ENCODE results near the gene EGLN2. TPM values are rescaled to one million over a fixed set of nuclear protein-coding genes. Genes with fewer than 3 reads are reported as not detected.
"Not testable (repeated sequence)": the region's sequence is repeated elsewhere in the genome, so short reads cannot be mapped to it uniquely, and the experiment has no call there.

EGLN2 gene
- 59.5 TPM for polyA plus RNA-seq (ENCODE audit: insufficient read length)
- long read RNA-seq, donor 1, transcript EGLN2-207 (5 exons, 2,821 nt) = minor isoform, 13 of 35 reads
- long read RNA-seq, donor 1, transcript EGLN2-201 (6 exons, 2,102 nt) = major isoform, 14 of 35 reads
- long read RNA-seq, donor 1, partial matches to known transcripts = 5 of 35 reads
- long read RNA-seq, donor 1, other reads (novel, unspliced or antisense) = 0 of 35 reads
- long read RNA-seq, donor 2, transcript EGLN2-201 (6 exons, 2,102 nt) = major isoform, 15 of 31 reads
- long read RNA-seq, donor 2, transcript EGLN2-207 (5 exons, 2,821 nt) = minor isoform, 5 of 31 reads
- long read RNA-seq, donor 2, partial matches to known transcripts = 5 of 31 reads
- long read RNA-seq, donor 2, other reads (novel, unspliced or antisense) = 0 of 31 reads
- long read RNA-seq, donor 3, transcript EGLN2-207 (5 exons, 2,821 nt) = major isoform, 13 of 26 reads
- long read RNA-seq, donor 3, transcript EGLN2-201 (6 exons, 2,102 nt) = minor isoform, 10 of 26 reads
- long read RNA-seq, donor 3, partial matches to known transcripts = 0 of 26 reads
- long read RNA-seq, donor 3, other reads (novel, unspliced or antisense) = 0 of 26 reads
- long read RNA-seq, donor 4 = 0 reads
- long read RNA-seq, donor 5, transcript EGLN2-207 (5 exons, 2,821 nt) = minor isoform, 11 of 125 reads
- long read RNA-seq, donor 5, transcript EGLN2-201 (6 exons, 2,102 nt) = major isoform, 31 of 125 reads
- long read RNA-seq, donor 5, transcript EGLN2-204 (4 exons, 3,034 nt) = minor isoform, 5 of 125 reads
- long read RNA-seq, donor 5, partial matches to known transcripts = 75 of 125 reads
- long read RNA-seq, donor 5, other reads (novel, unspliced or antisense) = 0 of 125 reads
- long read RNA-seq, donor 6, transcript EGLN2-207 (5 exons, 2,821 nt) = major isoform, 13 of 27 reads
- long read RNA-seq, donor 6, transcript EGLN2-201 (6 exons, 2,102 nt) = minor isoform, 12 of 27 reads
- long read RNA-seq, donor 6, partial matches to known transcripts = 0 of 27 reads
- long read RNA-seq, donor 6, other reads (novel, unspliced or antisense) = 0 of 27 reads
- long read RNA-seq, donor 7, transcript EGLN2-207 (5 exons, 2,821 nt) = minor isoform, 14 of 60 reads
- long read RNA-seq, donor 7, transcript EGLN2-201 (6 exons, 2,102 nt) = major isoform, 29 of 60 reads
- long read RNA-seq, donor 7, partial matches to known transcripts = 12 of 60 reads
- long read RNA-seq, donor 7, other reads (novel, unspliced or antisense) = 0 of 60 reads
- long read RNA-seq, donor 8, transcript EGLN2-201 (6 exons, 2,102 nt) = major isoform, 7 of 15 reads
- long read RNA-seq, donor 8, partial matches to known transcripts = 0 of 15 reads
- long read RNA-seq, donor 8, other reads (novel, unspliced or antisense) = 0 of 15 reads

GRCh38 chr19:40798683-40799557 is at the start of gene EGLN2:
EGLN2 (plus strand) TSS chr19:40799191; CDS start chr19:40800573, 1,382 bp downstream.
- peak; percentile 100 for DNase-seq

GRCh38 chr19:40750058-40750873 is 48.7 kb upstream of the EGLN2 start, which contains the start of gene ACTMAP:
ACTMAP (minus strand) TSS chr19:40750477; CDS start chr19:40749803, 674 bp downstream.
- DNase-seq = peak; percentile 100

DNA sequence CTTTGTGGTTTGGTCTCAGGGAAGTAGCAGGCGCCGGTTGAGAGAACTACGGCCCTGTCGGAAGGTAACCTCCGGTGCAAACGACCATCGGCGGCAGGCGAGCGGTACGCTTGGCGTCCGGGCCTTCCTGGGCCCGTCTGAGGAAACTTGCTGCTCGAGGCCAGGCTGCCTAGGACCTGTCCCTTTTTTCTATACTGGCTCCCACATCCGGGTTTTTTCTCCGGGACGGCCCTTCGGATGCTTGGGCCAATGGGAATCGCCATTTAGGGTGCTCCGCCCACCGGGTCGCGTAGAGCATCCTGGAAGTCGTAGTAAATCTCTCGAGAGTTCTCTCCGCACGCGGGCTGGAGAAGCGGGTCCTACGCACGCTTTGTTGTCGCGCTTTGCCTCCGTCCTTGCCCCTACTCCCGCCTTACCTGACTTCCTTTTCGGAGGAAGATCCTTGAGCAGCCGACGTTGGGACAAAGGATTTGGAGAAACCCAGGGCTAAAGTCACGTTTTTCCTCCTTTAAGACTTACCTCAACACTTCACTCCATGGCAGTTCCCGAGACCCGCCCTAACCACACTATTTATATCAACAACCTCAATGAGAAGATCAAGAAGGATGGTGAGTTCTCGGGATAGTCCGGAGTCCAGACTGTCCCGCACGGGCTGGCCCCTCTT is 48.0 kb upstream of the EGLN2 start, which contains the start of gene SNRPA:
SNRPA (plus strand) TSS at position 330 of the 664 bp plus-strand sequence; CDS start at position 536, 206 bp downstream.
- DNase-seq = peak; percentile 98

DNA sequence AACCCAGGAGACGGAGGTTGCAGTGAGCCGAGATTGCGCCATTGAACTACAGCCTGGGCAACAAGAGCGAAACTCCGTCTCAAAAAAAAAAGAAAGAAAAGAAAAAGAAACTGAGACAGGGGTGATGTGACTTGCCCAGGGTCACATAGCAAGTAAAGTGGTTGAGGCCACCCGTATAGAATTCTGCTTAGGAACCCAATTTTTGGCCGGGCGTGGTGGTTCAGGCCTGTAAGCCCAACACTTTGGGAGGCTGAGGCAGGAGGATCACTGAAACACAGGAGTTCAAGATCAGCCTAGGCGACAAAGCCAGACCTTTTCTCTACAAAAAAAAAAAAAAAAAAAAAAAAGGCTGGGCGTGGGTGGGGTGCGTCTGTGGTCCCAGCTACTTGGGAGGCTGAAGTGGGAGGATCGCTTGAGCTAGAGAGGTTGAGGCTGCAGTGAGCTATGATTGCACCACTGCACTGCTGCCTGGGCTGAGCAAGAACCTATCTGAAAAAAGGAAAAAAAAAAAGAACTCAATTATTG is 46.7 kb upstream of the EGLN2 start:
- DNase-seq = no peak

GRCh38 chr19:40754611-40755247 is 44.3 kb upstream of the EGLN2 start:
- no peak for DNase-seq

DNA sequence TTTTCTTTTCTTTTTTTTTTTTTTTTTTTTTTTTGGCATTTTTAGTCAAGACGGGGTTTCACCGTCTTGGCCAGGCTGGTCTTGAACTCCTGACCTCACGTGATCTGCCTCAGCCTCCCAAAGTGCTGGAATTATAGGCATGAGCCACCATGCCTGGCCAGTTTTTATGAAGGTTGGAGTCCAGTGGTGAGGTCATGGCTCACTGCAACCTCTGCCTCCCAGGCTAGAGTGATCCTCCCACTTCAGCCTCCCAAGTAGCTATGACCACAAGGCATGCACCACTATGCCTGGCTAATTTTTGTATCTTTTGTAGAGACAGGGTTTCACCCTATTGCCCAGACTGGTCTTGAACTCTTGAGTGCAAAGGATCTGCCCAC is 43.8 kb upstream of the EGLN2 start:
- DNase-seq = no peak

GRCh38 chr19:40755791-40756190 is 43.2 kb upstream of the EGLN2 start:
- DNase-seq = no peak

- DNase-seq = no peak
Observed at GRCh38 chr19:40756502-40757110, 42.4 kb upstream of the EGLN2 start.

DNA sequence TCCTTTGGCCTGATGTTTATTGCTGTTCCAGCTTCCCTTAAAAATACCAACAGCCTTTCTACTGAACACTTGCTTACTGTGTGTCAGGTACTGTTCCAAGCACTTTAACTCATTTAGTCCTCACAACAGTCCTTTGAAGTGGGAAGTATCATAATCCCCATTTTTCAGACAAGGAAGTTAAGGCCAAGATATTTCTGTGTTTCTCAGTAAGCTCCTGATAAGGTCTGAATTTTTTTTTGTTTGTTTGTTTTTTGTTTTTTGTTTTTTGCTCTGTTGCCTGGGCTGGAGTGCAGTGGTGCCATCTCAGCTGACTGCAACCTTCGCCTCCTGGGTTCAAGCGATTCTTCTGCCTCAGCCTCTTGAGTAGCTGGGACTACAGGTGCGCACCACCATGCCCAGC is 40.5 kb upstream of the EGLN2 start:
- DNase-seq = no peak

- DNase-seq = no peak
Observed at GRCh38 chr19:40759352-40759751, 39.6 kb upstream of the EGLN2 start.

DNA sequence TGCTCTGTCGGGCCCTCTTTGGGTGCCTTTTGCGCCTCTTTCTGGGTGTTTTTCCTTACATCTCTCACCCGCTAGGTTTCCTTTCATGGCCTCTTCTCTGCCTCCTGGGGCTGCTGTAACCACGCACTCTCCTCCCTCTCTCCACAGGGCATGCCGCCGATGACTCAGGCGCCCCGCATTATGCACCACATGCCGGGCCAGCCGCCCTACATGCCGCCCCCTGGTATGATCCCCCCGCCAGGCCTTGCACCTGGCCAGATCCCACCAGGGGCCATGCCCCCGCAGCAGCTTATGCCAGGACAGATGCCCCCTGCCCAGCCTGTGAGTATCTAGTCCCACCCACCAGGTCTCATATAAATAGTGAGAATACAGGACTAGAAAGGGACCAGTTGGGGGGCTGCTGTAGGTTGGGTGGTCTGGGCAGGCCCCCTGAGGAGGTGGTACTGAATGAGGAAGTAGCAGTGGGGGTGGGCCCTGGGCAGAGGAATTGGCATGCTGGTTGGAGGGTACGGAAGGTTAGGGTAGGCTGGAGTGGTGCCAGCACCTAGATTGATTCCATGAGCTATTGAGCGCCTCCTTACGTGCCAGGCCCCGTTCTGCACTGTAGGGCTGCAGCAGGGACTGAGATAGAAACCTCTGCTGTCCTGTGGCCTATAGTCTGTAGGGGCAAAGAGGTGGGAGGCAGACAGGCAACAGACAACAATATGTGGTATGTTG is 36.1 kb upstream of the EGLN2 start:
- DNase-seq = no peak

DNA sequence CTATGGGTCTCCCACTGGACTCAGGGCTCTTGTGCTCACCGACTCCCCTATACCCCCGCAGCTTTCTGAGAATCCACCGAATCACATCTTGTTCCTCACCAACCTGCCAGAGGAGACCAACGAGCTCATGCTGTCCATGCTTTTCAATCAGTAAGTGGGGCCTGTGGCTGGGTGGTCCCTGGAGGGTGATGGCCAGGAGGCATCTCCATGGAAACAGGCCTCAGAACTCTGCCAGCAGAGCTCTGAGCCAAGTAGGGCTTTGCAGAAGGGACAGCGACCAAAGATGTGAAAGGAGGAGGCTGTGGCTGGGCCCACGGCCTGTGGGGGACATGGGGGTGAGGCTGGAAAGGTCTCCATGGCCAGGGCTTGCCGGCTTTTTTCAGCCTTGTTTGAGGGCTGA is 35.5 kb upstream of the EGLN2 start:
- DNase-seq = no peak

GRCh38 chr19:40763963-40764362 is 35.0 kb upstream of the EGLN2 start:
- no peak for DNase-seq

- DNase-seq = not testable (repeated sequence)
Observed at GRCh38 chr19:40766385-40766784, 32.6 kb upstream of the EGLN2 start.

GRCh38 chr19:40768869-40769268 is 30.1 kb upstream of the EGLN2 start:
- no peak for DNase-seq

DNA sequence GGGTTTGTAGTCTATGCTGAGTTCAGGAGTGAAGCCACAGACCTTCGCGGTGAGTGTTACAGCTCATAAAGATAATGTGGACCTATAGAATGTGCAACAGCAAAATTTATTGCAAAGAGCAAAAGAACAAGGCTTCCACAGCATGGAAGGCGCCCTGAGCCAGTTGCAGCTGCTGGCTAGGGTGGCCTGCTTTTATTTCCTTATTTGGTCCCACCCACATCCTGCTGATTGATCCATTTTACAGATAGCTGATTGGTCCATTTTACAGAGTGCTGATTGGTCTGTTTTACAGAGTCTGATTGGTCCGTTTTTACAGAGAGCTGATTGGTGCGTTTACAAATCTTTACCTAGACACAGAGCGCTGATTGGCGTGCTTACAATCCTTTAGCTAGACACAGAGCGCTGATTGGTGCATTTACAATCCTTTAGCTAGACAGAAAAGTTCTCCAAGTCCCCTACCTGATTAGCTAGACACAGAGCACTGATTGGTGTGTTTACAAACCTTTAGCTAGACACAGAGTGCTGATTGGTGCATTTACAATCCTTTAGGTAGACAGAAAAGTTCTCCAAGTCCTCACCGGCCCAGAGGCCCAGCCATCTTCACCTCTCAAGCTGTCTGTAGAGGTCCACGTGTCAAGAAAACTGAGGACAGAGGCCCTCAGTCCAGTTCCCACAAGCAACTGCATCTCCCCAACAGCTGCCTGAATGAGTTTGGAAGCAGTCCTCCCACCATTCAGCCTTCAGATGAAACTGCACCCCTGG is 27.7 kb upstream of the EGLN2 start:
- not testable (repeated sequence) for DNase-seq

Measured in left kidney (tissue), 8 donors.